ENCODE data around the gene CAST. TPM values are rescaled to one million over a fixed set of nuclear protein-coding genes. Genes with fewer than 3 reads are reported as not detected.

Gene CAST
- polyA plus RNA-seq, 1 experiment = 191 TPM

DNA sequence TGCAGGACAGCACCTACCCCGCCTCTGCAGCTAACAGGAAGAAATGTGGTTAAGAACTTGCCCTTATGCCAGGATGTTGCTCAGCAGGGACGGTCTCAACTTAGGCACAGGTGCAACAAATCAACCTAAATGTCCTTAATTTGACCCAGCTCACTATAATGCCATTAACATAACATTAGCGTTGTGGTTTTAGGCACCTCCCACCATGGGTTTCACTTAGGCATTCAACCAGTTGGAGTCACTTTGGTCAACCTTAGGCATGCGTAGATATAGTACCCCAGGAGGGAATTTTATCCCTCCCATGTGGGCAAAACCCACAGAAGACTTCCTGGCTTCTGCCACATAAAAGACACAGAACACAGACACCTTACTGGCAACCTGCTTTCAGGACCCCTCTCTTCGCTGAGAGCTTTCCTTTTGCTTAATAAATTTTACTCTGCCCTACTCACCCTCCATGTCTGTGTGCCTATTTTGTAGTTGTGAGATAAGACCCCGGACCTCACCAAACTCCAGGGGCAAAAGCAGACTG lies 154.3 kb downstream of the CAST start:
- Histone ChIP-seq H3K27ac (ENCODE audit: low read depth, low read length) (no peak overlapping the region), H3K27me3 (ENCODE audit: control insufficient read depth, insufficient read depth, low read length) (no peaks in the 10 kb centered on the region), H3K9me3 (ENCODE audit: control insufficient read depth, insufficient read depth, low read length) (no peaks in the 10 kb centered on the region), H3K4me3 (ENCODE audit: low read depth, low read length) (no peak overlapping the region)
- ChIA-PET CTCF (no interaction called here), POLR2A (no interaction called here)
- no peak for DNase-seq (ENCODE audit: low read depth, low spot score)
- TF ChIP-seq, protein P1, sequence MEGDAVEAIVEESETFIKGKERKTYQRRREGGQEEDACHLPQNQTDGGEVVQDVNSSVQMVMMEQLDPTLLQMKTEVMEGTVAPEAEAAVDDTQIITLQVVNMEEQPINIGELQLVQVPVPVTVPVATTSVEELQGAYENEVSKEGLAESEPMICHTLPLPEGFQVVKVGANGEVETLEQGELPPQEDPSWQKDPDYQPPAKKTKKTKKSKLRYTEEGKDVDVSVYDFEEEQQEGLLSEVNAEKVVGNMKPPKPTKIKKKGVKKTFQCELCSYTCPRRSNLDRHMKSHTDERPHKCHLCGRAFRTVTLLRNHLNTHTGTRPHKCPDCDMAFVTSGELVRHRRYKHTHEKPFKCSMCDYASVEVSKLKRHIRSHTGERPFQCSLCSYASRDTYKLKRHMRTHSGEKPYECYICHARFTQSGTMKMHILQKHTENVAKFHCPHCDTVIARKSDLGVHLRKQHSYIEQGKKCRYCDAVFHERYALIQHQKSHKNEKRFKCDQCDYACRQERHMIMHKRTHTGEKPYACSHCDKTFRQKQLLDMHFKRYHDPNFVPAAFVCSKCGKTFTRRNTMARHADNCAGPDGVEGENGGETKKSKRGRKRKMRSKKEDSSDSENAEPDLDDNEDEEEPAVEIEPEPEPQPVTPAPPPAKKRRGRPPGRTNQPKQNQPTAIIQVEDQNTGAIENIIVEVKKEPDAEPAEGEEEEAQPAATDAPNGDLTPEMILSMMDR (IDR thresholded peaks at IDR 0.05; ENCODE audit: low read depth, low read length) = no peak

GRCh38 chr5:96816991-96817390 lies 154.8 kb downstream of the CAST start:
- DNase-seq (ENCODE audit: low read depth, low spot score) = no peak
- H3K9me3 ChIP-seq (ENCODE audit: control insufficient read depth, insufficient read depth, low read length) = no peaks in the 10 kb centered on the region
- ChIA-PET CTCF (no interaction called here), POLR2A (no interaction called here)
- H3K27ac ChIP-seq (ENCODE audit: low read depth, low read length) = no peak overlapping the region
- no peaks in the 10 kb centered on the region for H3K27me3 ChIP-seq (ENCODE audit: control insufficient read depth, insufficient read depth, low read length)
- TF ChIP-seq, protein P1 (IDR thresholded peaks at IDR 0.05; ENCODE audit: low read depth, low read length) = no peak
- no peak overlapping the region for H3K4me3 ChIP-seq (ENCODE audit: low read depth, low read length)

DNA sequence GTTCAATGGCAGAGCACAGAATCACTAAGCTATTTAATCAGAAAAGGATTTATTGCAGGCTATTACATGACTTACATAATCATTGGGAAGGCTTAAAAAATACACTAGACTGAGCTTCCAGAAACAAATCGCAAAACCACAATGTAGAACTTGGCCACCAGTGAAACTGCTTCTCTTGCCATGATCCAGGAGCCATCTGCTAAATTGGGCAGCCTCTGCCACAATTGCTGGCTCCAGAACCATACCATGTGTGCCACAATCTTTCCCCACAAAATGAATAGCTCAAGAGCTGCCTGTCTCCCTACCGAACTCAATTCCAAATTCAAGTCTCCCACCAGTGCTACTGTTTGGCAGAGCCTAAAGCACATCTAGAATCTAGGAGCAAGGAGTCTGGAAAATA lies 155.3 kb downstream of the CAST start:
- POLR2A ChIA-PET = no interaction called here
- CTCF ChIA-PET = no interaction called here

DNA sequence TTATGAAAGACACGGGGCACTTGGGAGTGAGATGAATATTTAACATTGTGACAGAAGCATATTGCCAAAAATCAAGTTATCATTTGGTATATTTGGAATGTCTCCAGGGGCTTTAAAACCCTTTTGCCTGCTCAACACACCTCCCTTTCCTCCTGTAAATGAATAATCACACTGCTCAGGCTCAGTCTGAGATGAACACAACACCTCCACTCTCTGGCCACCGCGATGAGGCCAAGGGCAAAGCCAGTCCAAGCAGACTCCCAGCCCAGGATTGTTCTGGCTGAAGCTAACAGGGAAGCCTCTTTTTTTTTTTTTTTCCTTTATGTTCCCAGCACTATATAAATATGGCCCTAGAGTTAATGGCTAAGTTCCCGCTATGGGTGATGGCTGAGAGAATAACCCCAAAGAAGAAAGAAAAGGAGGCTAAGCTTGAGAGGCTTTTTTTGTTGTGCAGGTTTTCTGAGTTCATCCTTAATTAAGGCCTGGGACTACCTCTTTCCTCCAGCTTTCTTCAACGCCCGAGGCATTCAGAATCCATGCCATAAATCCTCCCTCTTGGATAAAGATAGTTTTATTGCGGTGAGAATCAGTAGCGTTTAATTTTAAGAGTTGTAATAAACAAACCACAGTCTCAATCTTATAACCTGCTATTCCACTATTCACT lies 156.1 kb downstream of the CAST start:
- ChIA-PET POLR2A (no interaction called here), CTCF (no interaction called here)
- DNase-seq (ENCODE audit: low read depth, low spot score) = no peak
- H3K9me3 ChIP-seq (ENCODE audit: control insufficient read depth, insufficient read depth, low read length) = no peaks in the 10 kb centered on the region
- no peaks in the 10 kb centered on the region for H3K27me3 ChIP-seq (ENCODE audit: control insufficient read depth, insufficient read depth, low read length)
- no peak overlapping the region for H3K27ac ChIP-seq (ENCODE audit: low read depth, low read length)
- no peak overlapping the region for H3K4me3 ChIP-seq (ENCODE audit: low read depth, low read length)
- TF ChIP-seq, protein P1 (IDR thresholded peaks at IDR 0.05; ENCODE audit: low read depth, low read length) = no peak

More for the DNA sequence above, 155.3 kb downstream of the CAST start:
- TF ChIP-seq, protein P1 (IDR thresholded peaks at IDR 0.05; ENCODE audit: low read depth, low read length) = no peak
- no peak for DNase-seq (ENCODE audit: low read depth, low spot score)
- Histone ChIP-seq H3K4me3 (ENCODE audit: low read depth, low read length) (no peak overlapping the region), H3K27ac (ENCODE audit: low read depth, low read length) (no peak overlapping the region), H3K27me3 (ENCODE audit: control insufficient read depth, insufficient read depth, low read length) (no peaks in the 10 kb centered on the region), H3K9me3 (ENCODE audit: control insufficient read depth, insufficient read depth, low read length) (no peaks in the 10 kb centered on the region)

- ChIA-PET POLR2A (no interaction called here), CTCF (interaction anchor here (1.1 kb wide), 1 partner anchor 49 kb away, joined by 3 read pairs; no protein-coding TSS in a partner anchor)
- TF ChIP-seq, protein P1 (IDR thresholded peaks at IDR 0.05; ENCODE audit: low read depth, low read length) = no peak
- Histone ChIP-seq H3K27me3 (ENCODE audit: control insufficient read depth, insufficient read depth, low read length) (no peaks in the 10 kb centered on the region), H3K27ac (ENCODE audit: low read depth, low read length) (no peak overlapping the region), H3K4me3 (ENCODE audit: low read depth, low read length) (no peak overlapping the region), H3K9me3 (ENCODE audit: control insufficient read depth, insufficient read depth, low read length) (no peaks in the 10 kb centered on the region)
- DNase-seq (ENCODE audit: low read depth, low spot score) = no peak
Observed at GRCh38 chr5:96819806-96820205, 157.6 kb downstream of the CAST start.

Data from AG04450 (cell line).